Kidney capillary endothelial cell (primary cell): ENCODE data around the gene C11orf54.
"Not testable (repeated sequence)": the region's sequence is repeated elsewhere in the genome, so short reads cannot be mapped to it uniquely, and the experiment has no call there.

Experiments
- DNase-seq: peaks from one replicate; pipeline ENCODE4 v3.0.0-alpha.2; 2018; ENCODE audit warnings: low spot score

C11orf54 gene

DNA sequence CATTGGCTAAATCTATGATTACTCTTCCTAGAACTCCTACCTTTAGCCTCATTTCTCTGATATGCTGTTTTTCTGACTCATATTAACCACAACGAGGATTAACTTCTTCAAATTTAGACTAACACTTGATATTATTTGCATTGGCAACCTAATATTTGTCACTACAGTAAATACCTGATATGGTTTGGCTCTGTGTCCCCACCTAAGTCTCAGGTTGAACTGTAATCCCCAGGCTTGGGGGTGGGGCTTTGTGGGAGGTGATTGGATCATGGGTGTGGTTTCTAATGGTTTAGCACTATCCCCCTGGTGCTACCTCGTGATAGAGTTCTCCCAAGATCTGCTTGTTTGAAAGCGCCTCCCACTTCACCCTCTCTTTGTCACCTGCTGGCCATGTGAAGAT lies 25.5 kb downstream of the C11orf54 start:
- no peak for DNase-seq

DNA sequence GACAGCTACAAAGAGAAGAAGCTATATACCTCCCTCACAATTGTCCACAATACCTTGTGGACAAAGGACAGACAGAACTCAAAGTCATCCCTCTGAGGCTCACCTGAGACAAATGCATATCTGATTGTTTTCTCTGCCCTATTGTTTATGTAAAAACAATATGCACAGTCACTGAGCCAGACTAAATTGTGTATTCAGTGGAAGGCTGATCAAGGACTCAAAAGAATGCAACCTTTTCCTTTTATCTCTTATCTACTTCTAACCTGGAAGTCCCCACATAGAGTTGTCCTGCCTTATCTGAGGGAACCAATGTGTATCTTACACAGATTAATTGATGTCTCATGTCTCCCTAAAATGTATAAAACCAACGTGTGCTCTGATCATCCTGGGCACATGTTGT lies 28.7 kb downstream of the C11orf54 start:
- no peak for DNase-seq

DNA sequence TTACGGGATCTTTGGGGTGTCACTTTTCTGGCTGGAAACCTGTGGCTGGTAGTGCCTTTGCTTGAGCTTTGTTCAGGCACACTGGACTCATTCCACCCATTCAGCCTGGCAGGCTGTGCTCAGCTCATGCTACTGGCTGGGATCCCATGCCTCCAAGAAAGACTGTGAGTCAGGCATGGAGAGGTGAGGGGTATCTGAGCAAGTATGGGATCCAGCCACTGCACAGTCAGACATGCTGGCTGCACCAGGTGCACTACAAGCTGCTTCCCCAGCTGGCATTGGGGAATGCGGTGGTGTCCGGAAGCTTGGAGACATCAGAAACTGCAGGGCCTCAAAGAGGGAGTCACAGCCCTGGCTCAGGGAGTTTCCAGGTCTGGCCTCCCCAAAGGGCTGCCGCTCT lies 30.7 kb downstream of the C11orf54 start:
- DNase-seq = no peak

DNA sequence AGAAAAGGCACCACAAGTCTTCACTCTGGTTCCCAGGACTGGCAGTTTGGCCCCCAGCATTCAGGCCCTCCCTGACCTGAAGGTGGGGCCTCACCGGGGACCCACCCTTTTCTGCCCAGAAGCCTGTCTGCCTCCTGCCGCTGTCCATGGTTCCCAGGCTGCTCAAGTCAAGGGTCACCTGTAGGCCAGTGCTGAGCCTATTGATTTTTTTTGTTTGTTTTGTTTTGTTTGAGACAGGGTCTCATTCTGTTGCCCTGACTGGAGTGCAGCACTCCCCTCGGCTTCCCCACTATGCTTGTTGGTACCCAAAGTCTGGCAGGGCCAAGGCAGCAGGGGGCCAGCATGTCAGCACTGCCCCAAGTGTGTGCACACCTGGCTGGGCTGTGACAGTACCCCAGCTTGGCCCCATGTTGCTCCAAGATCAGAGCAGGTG lies 31.6 kb downstream of the C11orf54 start:
- no peak for DNase-seq

DNA sequence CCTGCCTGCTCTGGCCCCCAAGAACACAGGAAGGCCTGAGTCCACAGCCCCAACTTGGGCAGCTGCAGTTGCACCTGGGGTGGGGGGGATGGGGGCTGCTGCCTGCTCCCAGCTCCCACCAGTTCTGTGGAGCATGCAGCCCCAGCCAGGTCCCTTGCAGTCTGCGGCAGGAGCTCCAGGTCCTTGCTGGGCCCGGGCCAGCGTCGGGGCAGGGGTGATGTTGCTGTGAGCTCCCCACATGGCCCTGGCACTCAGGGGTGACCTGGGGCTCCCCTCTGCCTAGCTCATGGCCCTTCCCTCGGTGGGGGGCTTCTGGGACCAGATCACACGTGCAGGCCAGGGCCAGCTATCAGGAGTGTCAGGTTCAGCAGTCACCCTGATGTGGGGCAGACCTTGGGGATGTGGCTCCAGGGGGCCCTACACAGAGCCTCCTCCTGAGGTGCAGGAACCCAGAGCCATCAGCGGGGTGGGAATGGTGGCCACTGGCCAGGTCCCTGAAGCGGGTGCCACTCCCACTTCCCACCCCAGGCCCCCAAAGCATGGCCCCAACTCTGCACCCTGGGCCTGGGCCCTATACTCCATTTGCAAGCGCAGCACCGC lies 32.2 kb downstream of the C11orf54 start:
- DNase-seq = no peak

DNA sequence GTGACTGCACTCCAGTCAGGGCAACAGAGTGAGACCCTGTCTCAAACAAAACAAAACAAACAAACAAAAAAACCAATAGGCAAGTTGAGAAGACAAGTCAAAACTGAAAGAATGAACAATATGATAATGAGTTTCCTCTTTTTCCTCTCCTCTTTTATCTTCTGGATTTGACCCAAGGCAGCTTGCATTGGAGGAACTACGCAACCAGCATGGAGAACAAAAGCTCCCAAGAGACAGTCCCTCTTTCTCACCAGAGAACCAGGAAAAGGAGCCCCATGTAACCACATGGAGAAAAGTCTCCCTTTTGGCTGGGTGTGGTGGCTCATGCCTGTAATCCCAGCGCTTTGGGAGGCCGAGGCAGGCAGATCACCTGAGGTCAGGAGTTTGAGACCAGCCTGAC lies 33.1 kb downstream of the C11orf54 start:
- DNase-seq = not testable (repeated sequence)

DNA sequence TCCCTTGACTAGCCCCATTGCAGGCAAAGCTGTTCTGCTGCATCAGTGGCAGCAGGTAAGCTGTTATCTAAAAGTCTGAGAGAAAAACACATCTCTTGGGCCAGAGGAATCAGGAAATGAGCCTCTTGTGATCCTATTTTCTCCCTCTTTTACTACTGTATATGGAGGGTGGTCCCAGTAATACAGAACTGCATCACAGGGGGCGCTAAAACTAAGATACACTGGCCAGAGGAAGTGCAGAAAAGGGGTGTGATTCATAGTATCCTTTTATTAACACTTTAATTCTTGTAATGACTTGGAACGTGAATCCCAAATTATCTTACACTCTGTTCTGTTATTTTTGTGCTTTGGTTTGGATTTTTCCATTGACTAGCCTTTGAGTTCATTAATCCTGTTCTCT lies 33.8 kb downstream of the C11orf54 start:
- DNase-seq = no peak

DNA sequence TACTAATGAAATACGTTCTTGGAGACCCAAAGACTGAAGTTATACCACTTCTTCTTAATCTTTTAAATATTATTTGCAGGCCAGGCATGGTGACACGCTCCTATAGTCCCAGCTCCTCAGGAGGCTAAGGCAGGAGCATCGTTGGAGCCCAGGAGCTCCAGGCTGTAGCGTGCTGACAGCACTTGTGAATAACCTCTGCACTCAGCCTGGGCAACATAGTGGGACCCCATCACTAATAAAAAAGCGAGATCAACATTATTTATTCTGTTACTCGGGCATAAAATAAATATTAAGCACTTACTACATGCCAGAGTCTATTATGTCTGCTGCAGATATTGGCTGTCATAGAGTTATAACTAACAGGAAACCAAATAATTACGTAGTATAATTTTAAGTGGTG lies 41.9 kb downstream of the C11orf54 start:
- no peak for DNase-seq

DNA sequence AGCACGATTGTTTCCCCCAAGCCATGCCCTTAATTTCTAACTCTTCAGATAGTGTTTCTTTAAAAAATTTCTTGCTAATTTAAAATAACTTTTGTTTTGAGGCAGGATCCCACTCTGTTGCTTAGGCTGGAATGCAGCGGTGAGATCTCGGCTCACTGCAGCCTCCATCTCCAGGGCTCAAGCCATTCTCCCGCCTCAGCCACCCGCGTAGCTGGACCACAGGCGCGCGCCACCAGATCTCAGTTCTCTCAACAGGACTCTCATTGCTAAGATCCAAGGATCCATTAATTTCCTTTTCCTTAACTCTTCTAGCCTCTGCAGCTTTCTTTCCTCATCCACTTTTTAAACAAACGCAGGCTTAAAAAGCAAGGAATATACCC lies 42.3 kb downstream of the C11orf54 start:
- no peak for DNase-seq

DNA sequence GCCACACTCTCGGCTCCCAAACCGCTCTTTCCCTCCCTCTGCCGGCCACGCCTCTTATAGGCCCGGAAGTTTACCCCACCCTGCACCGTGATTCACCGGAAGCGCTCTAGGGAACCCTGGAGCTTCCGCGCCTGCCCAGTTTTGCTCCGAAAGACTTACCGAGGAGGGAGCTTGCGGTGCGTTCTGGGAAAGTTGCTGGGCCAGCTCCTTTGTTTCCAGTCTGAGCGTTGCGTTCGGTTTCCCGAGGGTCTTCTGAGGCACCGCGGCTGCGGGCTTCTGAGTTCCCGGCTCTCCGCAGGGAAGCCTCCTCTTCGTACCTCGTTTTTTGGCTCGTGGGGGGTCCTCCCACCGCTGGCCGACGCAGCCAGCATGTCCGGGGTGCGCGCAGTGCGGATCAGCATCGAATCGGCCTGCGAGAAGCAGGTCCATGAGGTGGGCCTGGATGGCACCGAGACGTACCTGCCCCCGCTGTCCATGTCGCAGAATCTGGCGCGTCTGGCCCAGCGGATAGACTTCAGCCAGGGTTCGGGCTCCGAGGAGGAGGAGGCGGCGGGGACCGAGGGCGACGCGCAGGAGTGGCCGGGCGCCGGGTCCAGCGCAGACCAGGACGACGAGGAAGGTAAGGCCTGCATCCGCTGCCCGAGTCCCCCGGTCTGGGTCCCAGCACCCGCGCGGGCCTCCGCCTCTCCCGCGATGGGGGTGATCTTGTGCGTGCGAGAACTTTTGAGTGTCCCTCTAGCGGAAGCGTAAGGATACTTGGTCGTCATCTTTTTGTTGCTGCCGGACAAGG lies 42.9 kb downstream of the C11orf54 start, which contains the start of gene MED17:
Gene MED17, plus strand, starts transcription at position 138 of the 790 bp plus-strand sequence. Its CDS starts 232 bp downstream, at position 370.
- peak; percentile 95 for DNase-seq

DNA sequence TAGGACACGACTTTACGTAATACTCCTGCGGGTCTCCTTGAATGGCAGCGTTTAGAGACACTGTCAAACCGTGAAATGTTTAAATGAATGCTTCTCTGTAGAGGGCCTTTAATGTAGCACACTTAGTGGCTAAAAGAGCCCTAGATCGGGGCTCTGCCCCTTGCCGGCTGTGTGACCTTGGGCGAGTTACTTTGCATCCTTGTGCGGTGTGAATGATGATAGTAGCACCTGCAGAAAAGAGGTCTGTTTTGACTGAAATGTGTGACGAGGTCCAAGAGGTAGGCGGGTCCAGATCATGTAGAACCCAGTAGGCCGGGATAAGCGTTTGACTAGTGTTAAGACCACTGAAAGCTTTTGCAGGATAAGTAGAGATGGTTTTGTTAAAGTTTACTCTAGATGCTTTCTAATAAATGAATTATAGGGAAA lies 43.5 kb downstream of the C11orf54 start:
- no peak for DNase-seq

DNA sequence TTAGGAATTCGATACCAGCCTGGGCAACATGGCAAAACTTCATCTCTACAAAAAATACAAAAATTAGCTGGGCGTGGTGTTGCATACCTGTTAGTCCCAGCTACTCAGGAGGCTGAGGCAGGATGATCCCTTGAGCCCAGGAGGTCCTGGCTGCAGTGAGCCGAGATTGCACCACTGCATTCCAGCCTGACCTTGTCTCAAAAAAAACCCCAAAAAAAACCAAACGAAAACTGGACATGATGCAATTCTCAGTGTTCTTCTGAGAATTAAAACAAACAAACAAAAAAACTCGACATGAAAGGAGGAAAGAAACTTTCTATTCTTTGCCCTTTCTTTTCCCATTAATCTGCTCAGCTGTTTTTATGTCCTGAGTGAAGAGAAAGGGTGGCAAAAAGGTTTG lies 50.0 kb downstream of the C11orf54 start:
- no peak for DNase-seq

DNA sequence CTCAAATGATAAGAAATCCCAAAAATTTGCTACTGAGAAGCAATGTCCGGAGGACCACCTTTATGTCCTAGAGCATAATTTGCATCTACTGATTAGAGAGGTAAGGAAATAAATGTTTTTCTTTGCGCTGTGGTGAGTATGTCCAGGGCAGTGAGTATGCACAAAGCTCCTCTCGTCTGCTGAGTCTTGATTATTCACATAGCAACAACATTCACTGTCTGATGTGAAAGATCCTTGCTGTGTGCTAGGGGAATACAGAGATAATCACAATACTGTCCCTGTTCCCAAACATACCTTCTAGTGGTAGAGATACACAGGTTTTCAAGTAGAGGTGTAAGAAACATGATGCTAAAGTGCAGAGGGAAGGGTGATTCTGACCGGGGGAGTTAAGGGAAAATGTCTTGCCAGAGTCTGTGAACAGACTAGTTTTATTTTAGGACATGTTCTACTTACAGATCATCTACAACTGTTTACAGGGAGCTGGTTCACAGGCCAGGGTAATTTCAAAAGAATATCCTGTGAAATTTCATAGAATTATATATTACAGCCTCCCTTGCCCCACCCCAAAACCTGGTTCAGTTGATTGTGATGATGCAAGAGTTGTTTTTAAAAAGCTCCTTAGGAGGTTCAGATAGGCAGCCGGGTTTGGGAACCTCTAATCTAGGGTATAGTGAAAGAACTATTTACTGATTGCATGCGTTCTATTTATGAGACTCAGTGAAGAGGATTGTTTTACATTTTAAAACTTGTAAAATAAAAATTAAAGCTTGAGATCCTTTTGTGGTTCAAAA lies 55.2 kb downstream of the C11orf54 start:
- DNase-seq = no peak

DNA sequence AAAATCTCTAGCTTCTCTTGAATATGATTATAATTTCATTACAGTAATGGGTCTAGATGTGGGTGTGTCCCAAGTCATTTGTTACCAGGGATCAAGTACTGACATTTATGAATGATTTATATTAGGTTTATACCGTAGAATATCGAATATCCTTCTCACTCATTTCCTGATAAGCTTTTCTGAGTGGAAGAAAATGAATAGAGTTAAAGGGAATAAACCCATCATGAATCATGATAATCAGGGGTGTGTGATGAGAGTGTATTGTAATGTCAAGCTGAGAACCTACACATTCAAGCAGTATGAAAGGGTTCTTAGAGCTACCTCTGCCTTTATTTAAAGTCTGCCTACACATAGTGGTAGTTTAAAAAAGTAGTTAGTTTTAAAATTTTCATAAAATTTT lies 59.9 kb downstream of the C11orf54 start:
- DNase-seq = no peak

DNA sequence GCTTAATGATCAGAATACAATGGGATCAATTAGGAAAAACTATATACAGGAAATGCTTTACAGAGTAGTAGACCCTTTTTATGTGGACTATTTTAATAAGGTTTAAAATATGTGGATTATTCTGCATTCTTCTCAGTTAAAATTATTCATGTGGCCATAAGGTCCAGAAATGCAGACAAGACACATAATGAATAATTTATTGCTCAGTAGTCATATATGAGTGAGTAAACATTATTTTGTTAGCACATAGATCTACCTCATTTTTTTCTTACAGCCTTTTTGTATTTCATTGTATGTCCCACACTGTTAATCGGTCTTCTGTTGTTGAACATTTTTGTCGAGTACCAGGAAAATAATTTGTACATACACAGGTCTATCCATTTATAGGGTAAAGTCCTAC lies 63.4 kb downstream of the C11orf54 start:
- no peak for DNase-seq

DNA sequence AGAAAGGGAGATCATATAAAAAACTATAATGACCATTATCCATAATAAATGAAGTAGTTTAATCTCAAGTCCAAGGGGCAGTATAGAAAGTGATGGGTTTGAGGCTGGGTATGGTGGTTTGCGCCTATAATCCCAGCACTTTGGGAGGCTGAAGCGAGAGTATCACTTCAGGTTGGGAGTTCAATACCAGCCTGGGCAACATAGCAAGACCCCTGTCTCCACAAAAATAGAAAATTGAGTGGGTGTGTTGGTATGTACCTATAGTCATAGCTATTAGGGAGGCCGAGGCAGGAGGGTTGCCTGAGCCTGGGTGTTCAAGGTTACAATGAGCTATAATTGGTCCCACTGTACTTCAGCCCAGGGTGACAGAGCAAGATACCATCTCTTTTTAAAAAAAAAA lies 66.5 kb downstream of the C11orf54 start:
- no peak for DNase-seq

DNA sequence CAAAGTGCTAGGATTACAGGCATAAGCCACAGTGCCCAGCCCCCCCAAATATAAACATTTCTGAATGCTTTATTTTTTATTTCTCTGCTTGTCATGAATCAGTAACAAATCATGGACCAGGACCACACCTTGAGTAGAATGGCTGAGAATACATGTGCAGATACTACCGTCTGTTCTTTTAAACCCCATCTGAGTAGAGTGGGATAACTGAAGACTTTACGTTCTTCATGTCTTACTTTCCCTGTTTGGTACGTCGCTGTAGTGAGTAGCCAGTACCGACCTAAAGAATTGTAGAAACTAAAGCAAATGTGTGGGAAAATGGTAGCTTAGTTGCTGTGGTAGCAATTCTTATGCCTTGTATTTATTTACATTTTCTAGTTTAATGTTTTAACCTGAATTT lies 72.5 kb downstream of the C11orf54 start:
- DNase-seq = no peak
